ENCODE measurements around the gene DOCK7.

The DOCK7 gene

GRCh38 chr1:62476525-62477219 is 211.5 kb downstream of the DOCK7 start:
- DNase-seq (ENCODE audit: extremely low read depth in 1 of 2, low read depth in 1 of 2) = no peak

DNA sequence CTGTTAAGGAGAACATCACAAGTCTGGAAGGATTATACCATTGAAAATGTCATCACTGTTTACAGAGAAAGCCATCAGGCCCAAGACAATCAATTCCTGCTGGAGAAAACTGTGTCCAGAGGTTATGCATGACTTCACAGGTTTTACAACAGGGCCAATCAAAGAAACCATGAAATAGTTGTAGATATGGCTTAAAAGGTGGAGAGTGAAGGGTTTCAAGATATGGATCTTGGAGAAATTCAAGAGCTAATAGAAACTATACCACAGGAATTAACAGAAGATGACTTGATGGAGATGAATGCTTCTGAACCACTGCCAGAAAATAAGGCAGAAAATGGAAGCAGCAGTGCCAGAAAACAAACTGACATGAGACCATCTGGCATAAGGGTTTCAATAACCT is 221.1 kb downstream of the DOCK7 start:
- no peak for DNase-seq (ENCODE audit: extremely low read depth in 1 of 2, low read depth in 1 of 2)

GRCh38 chr1:62462370-62462769 is 225.8 kb downstream of the DOCK7 start:
- no peak for DNase-seq (ENCODE audit: extremely low read depth in 1 of 2, low read depth in 1 of 2)

GRCh38 chr1:62457955-62458354 is 230.2 kb downstream of the DOCK7 start:
- DNase-seq (ENCODE audit: extremely low read depth in 1 of 2, low read depth in 1 of 2) = no peak

GRCh38 chr1:62452951-62453350 is 235.2 kb downstream of the DOCK7 start:
- no peak for DNase-seq (ENCODE audit: extremely low read depth in 1 of 2, low read depth in 1 of 2)

DNA sequence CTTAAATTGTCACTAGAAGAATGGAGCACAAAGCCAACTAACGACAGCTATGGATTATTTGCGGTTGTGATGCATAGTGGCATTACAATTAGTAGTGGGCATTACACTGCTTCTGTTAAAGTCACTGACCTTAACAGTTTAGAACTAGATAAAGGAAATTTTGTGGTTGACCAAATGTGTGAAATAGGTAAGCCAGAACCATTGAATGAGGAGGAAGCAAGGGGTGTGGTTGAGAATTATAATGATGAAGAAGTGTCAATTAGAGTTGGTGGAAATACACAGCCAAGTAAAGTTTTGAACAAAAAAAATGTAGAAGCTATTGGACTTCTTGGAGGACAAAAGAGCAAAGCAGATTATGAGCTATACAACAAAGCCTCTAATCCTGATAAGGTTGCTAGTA is 237.9 kb downstream of the DOCK7 start:
- DNase-seq (ENCODE audit: extremely low read depth in 1 of 2, low read depth in 1 of 2) = no peak

DNA sequence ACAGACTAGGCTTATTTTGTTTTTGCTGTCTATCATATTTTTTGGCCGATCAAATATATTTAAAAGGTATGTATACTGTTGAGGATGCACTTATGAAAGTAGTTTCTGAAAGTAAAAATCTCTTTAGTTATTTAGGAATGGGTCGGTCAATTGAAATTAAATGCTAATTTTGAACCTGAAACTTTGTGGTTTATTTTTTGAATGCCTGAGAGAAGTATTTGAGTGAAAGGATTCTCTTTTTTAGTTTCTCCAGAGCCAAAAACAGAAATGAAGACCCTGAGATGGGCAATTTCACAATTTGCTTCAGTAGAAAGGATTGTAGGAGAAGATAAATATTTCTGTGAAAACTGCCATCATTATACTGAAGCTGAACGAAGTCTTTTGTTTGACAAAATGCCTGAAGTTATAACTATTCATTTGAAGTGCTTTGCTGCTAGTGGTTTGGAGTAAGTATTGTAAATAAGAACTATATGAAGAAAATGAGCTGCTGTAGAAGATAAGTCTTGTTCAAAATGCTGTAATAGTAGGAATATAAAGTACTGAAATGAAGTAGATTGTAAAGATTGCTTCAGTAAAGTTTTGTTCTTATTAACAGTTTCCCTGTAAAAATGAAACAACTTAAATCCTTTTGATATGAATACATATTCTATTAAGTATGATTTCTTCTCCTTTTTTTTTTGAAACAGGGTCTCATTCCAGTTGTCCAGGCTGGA is 239.8 kb downstream of the DOCK7 start:
- no peak for DNase-seq (ENCODE audit: extremely low read depth in 1 of 2, low read depth in 1 of 2)

DNA sequence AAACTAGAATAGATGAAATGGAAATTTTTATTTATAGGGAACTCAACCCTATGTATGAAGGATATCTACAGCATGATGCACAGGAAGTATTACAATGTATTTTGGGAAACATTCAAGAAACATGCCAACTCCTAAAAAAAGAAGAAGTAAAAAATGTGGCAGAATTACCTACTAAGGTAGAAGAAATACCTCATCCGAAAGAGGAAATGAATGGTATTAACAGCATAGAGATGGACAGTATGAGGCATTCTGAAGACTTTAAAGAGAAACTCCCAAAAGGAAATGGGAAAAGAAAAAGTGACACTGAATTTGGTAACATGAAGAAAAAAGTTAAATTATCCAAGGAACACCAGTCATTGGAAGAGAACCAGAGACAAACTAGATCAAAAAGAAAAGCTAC is 243.5 kb downstream of the DOCK7 start:
- DNase-seq (ENCODE audit: extremely low read depth in 1 of 2, low read depth in 1 of 2) = no peak

DNA sequence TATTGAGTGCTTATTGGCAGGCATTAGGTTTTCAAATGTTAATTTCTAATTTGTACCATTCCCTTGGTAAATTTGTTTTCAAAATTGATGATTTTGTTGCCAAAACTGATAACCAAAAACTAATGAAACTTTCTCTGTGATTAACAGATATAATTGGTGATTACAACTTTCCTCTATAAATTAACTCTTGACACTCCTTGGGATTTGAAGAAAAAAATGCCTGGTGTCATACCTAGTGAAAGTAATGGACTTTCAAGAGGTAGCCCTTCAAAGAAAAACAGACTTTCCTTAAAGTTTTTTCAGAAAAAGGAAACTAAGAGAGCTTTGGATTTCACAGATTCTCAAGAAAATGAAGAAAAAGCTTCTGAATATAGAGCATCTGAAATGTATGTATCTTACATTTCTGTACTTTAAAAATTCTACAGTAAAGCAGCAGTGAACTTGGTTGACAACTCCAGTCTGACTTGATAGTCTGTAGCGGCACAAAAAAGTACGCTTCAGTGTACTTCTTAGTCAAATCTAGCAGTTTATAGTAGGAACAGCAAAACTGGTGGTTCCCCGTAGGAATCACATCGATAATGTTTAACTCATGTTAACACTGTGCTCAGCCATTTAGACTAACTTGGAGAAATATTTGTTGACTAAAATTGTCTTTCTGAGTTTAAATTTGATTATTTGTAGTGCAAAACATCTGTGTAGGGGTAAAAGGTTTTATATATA is 248.4 kb downstream of the DOCK7 start:
- no peak for DNase-seq (ENCODE audit: extremely low read depth in 1 of 2, low read depth in 1 of 2)

- no peak for DNase-seq (ENCODE audit: extremely low read depth in 1 of 2, low read depth in 1 of 2)
Measured at GRCh38 chr1:62438163-62438562, 250.0 kb downstream of the DOCK7 start.

DNA sequence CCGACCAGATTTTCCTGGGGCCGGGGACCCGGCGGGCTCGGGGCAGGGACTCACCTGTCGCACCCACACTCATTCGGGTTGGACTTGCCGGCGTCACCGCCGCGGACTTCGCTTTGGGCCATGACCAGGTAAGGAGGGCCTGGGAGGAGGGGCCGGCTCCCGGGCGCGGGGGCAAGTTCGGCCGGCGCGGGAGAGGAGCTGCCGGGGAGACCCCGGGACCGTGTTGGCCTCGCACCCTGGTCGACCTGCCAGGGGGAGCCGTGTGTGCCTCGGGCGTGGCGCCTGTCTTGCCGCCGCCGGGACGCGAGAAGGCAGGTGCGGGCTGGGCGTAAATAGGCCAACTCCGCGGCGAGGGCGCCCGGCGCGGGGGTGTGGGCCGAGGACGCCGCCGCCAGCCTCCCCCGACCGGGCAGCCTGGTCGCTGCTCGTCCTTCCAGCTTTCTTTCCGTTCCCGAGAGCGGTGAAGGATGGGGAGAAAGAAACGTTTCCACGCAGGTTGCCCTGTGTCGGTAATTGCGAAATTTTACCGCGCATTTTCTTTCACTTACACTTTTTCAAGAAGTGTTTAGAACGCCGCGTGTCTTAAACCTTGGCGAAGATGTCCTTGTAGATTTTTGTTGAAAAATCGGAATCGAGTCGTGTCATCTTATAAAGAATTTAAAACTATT is 250.8 kb downstream of the DOCK7 start:
- DNase-seq (ENCODE audit: extremely low read depth in 1 of 2, low read depth in 1 of 2) = peak in 1 of 2 donors; percentile 21

DNA sequence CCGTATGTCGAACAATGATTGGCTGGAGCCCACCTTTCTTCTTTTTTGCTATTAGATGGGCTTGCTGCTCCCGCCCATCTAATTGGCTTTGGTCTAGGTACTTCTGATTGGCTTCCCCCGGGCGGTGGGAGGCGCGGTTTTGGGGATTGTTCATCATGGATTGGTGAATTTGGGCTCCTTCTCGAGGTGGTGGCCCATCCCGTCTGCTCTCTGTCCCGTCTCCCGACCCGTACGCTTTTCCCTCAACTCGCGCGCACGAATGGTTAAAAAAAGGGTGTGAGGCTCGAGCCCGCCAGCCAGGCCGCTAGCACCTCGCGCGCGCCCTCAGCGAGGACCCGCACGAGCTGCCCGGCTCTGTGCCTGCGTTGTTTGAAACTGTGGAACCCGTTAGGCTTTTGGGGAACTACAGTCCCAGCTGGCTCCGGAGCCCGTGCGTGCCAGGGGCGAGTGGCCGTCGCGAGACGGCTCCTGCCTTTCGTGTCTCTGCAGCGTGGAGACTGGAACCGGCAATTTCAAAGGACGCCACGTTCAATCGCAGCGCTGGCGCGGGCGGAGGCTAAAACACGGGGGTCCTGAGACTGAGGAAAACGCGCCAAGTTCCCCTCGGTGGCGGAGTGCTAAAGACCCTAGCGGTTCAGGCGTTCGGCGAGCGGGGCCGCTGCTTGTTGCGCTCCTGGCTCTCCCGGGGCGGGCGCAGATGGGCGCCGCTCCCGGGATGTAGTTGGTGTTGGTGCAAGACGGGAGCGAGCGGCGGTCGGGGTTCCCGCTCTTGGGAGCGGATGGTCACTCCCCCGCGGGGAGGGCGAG is 251.5 kb downstream of the DOCK7 start, which contains the start of gene USP1:
USP1 (plus strand) TSS at position 584 of the 807 bp plus-strand sequence. CDS start 2,819 bp downstream, outside the sequence.
- DNase-seq (ENCODE audit: extremely low read depth in 1 of 2, low read depth in 1 of 2) = peak; percentile 91 to 92

GRCh38 chr1:62436039-62436465 is 252.1 kb downstream of the DOCK7 start:
- peak in 1 of 2 donors; percentile 92 for DNase-seq (ENCODE audit: extremely low read depth in 1 of 2, low read depth in 1 of 2)

DNA sequence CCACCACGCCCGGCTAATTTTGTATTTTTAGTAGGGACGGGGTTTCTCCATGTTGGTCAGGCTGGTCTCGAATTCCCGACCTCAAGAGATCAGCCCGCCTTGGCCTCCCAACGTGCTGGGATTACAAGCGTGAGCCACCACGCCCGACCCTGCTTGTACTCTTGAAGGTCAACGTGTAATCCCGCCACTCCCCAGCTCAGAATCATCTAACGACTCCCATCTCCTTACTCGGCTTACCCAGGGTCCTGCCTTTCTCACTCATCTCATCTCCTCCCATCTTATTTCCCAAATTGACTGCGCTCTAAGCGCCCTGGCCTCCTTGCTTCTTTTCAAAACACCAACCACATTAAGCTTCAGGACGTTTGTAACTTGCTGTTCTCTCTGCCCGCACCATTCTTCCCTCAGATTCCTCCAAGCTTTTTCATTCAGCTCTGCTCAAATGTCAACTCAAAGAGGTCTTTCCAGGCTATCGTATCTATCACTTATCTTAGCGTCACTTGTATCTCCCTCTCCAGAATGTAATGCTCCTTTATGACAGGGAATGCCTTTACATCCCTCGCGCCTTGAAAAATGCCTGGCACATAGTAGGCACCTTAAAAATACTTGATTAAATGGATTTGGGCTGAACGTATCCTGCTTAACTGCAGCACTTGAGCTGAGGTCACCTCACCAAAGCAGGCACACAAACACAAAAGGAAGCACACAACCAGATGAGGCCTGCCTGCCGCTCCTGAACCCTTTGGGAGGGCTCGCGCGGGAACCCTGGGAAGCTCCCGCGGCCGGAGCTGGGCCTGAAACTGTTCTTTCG is 252.8 kb downstream of the DOCK7 start:
- no peak for DNase-seq (ENCODE audit: extremely low read depth in 1 of 2, low read depth in 1 of 2)

GRCh38 chr1:62434618-62435001 is 253.6 kb downstream of the DOCK7 start:
- DNase-seq (ENCODE audit: extremely low read depth in 1 of 2, low read depth in 1 of 2) = no peak

DNA sequence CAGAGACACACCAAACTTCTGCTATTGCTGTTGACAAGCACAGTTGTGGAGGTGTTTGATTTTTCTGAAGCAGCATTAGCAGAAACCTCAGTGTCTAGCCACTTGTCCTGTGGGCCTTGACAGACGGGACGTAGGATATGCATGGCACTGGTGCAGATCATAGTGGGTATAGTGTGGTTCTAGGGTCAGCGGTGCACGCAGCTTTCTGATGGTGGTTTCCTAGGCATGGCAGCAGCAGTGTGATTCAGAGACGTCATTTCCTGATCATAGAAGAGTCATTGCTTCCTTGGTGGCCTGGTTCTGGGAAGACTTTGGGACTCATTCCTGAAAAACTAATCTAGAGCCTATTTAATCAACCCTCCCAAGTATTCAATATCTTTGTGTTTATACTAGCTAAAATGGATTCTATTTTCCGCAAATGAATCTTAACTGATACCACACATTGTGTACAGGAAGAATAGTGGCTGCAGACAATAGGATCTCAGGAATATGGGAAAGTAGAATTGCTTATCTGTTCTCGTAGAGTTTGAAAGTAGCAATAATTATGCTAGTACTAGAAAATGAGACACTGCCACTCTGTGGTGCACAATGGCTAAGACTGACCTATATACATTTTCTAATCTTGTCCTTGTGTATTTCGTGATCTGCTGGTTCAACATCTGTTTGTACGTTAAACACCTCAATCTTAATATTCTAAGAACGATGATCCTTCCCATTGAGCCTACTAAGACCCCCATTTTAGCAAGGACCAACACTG is 254.1 kb downstream of the DOCK7 start:
- DNase-seq (ENCODE audit: extremely low read depth in 1 of 2, low read depth in 1 of 2) = no peak

DNA sequence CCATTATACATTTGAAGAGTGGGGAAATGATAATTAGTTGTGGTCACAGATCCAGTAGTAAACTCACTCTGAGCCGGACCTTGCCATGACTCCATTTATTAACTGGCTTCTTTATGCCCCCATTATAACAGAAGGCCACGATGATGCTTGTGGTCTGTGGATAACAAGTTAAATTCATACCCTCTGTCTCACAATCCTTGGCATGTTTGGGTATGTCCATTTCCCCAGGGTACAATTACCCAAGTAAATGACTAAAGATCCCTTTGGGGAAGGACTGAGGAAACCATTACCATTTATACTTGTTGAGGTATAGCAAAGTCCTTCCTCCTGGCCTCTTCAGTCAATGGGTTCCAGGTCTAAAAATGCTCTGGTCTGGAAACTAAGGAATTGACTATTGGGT is 258.6 kb downstream of the DOCK7 start:
- DNase-seq (ENCODE audit: extremely low read depth in 1 of 2, low read depth in 1 of 2) = no peak

DNA sequence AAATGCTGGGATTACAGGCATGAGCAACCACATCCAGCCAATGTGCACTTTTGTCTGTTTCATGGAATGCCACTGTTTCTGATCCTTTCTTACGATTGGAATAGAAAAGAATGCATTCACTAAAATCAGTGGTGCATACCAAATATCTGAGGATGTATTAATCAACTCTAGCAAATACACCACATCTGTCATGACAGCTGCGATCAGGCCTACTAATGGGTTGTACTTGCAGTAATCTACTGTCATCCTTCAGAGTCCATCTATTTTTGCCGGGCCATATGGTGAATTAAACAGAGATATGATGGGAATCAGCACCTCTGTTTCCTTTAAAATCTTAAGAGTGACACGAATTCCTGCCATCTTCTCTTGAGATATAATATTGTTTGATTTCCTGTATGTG is 259.8 kb downstream of the DOCK7 start:
- no peak for DNase-seq (ENCODE audit: extremely low read depth in 1 of 2, low read depth in 1 of 2)

DNA sequence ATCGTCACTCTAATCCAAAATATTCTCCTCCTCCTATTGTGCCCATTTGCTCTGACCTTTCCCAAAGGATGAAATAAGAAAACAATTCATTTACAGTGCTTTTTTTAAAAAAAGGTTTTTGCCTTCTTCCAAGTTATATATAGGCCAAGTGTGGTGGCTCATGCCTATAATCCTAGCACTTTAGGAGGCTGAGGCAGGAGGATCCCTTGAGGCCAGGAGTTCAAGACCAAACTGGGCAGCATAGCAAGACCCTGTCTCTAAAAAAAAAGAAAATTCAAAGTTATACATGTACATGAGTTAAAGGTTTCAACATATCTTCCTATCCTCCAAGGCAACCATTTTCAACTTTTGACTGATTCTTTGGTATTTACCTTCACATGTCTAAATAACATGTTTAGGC is 261.4 kb downstream of the DOCK7 start:
- no peak for DNase-seq (ENCODE audit: extremely low read depth in 1 of 2, low read depth in 1 of 2)

All from activated CD8-positive, alpha-beta memory T cell treated with anti-CD3 and anti-CD28 coated beads for 1 hour (primary cell).